ENCODE measurements around the gene CRYM.
"Not testable (repeated sequence)": the region's sequence is repeated elsewhere in the genome, so short reads cannot be mapped to it uniquely, and the experiment has no call there.

Gene CRYM

GRCh38 chr16:21250072-21250923, 27.8 kb downstream of the CRYM start:
- no peak for DNase-seq (ENCODE audit: low read depth in 2 of 3, low spot score in 2 of 3)

GRCh38 chr16:21248179-21248578, 29.9 kb downstream of the CRYM start:
- DNase-seq (ENCODE audit: low read depth in 2 of 3, low spot score in 2 of 3) = not testable (repeated sequence)

GRCh38 chr16:21244518-21245215, 33.4 kb downstream of the CRYM start:
- no peak for DNase-seq (ENCODE audit: low read depth in 2 of 3, low spot score in 2 of 3)

GRCh38 chr16:21242756-21243155, 35.3 kb downstream of the CRYM start:
- no peak for DNase-seq (ENCODE audit: low read depth in 2 of 3, low spot score in 2 of 3)

GRCh38 chr16:21239646-21240045, 38.4 kb downstream of the CRYM start:
- no peak for DNase-seq (ENCODE audit: low read depth in 2 of 3, low spot score in 2 of 3)

- DNase-seq (ENCODE audit: low read depth in 2 of 3, low spot score in 2 of 3) = no peak
Observed at GRCh38 chr16:21236831-21237230, 41.3 kb downstream of the CRYM start.

- DNase-seq (ENCODE audit: low read depth in 2 of 3, low spot score in 2 of 3) = no peak
Observed at GRCh38 chr16:21235199-21235585, 42.9 kb downstream of the CRYM start.

- DNase-seq (ENCODE audit: low read depth in 2 of 3, low spot score in 2 of 3) = no peak
Observed at GRCh38 chr16:21233521-21234150, 44.5 kb downstream of the CRYM start, which contains the start of gene ANKS4B. Gene ANKS4B, plus strand, starts transcription at chr16:21233699. Its CDS starts 39 bp downstream, at chr16:21233738.

- DNase-seq (ENCODE audit: low read depth in 2 of 3, low spot score in 2 of 3) = no peak
Observed at GRCh38 chr16:21233045-21233520, 45.0 kb downstream of the CRYM start.

- no peak for DNase-seq (ENCODE audit: low read depth in 2 of 3, low spot score in 2 of 3)
Observed at GRCh38 chr16:21228361-21228872, 49.7 kb downstream of the CRYM start.

- no peak for DNase-seq (ENCODE audit: low read depth in 2 of 3, low spot score in 2 of 3)
Observed at GRCh38 chr16:21227866-21228265, 50.2 kb downstream of the CRYM start.

- no peak for DNase-seq (ENCODE audit: low read depth in 2 of 3, low spot score in 2 of 3)
Observed at GRCh38 chr16:21226749-21227148, 51.3 kb downstream of the CRYM start.

- DNase-seq (ENCODE audit: low read depth in 2 of 3, low spot score in 2 of 3) = no peak
Observed at GRCh38 chr16:21224800-21225199, 53.3 kb downstream of the CRYM start.

- no peak for DNase-seq (ENCODE audit: low read depth in 2 of 3, low spot score in 2 of 3)
Observed at GRCh38 chr16:21223787-21224186, 54.3 kb downstream of the CRYM start.

GRCh38 chr16:21222495-21223337, 55.4 kb downstream of the CRYM start:
- no peak for DNase-seq (ENCODE audit: low read depth in 2 of 3, low spot score in 2 of 3)

- no peak for DNase-seq (ENCODE audit: low read depth in 2 of 3, low spot score in 2 of 3)
Observed at GRCh38 chr16:21219551-21219950, 58.5 kb downstream of the CRYM start.

GRCh38 chr16:21218153-21218552, 59.9 kb downstream of the CRYM start:
- no peak for DNase-seq (ENCODE audit: low read depth in 2 of 3, low spot score in 2 of 3)

- DNase-seq (ENCODE audit: low read depth in 2 of 3, low spot score in 2 of 3) = no peak
Observed at GRCh38 chr16:21217121-21217520, 61.0 kb downstream of the CRYM start.

GRCh38 chr16:21214086-21214485, 64.0 kb downstream of the CRYM start:
- no peak for DNase-seq (ENCODE audit: low read depth in 2 of 3, low spot score in 2 of 3)

GRCh38 chr16:21211486-21211885, 66.6 kb downstream of the CRYM start, which contains the start of gene ZP2:
Gene ZP2, minus strand, starts transcription at chr16:21211574. Its CDS starts 27 bp downstream, at chr16:21211547.
- DNase-seq (ENCODE audit: low read depth in 2 of 3, low spot score in 2 of 3) = no peak
